ENCODE measurements around the gene ITGAL.
A peak's percentile ranks its signal among the peaks of the same experiment; 100 is the strongest.

DNA sequence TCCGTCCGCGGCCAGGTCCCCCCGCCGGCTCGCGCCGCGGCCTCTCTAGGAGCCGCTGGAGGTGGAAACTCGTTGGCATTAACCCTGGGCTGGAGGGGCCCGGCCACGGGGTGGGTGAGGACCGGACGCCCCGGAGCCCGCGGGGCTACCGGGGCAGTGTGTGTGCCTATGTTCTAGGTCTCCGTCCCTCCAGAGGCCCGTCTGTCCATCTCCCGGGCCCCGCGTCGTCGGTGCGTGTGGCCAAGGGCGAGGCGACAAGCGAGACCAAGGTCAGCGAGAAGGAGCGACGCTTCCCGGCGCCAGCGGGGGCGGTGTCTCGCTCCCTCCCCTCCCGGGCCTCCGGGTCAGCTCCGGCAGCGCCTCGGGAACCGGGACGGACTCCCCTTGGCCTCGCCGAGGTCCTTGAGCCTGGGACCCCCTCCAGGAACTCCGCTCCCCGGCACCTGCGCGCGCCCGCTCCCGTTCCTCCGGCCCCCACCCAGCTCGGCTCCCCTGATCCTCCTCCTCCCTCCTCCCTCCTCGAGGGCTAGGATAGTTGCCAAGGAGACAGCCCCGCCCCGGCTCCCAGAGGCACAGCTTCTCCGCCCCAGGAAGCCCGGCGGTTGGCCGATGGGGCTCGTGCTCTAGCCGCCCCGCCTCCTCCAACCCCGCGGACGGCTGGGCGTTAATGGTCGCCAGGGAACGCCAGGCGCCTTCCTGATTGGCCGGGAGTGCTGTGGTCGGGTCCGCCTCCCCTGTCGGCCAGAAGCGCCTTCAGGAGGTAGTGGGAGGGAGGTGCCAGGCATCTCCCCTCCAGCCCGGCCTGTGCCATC, 54.5 kb downstream of the ITGAL start:
- TF ChIP-seq, protein P1, sequence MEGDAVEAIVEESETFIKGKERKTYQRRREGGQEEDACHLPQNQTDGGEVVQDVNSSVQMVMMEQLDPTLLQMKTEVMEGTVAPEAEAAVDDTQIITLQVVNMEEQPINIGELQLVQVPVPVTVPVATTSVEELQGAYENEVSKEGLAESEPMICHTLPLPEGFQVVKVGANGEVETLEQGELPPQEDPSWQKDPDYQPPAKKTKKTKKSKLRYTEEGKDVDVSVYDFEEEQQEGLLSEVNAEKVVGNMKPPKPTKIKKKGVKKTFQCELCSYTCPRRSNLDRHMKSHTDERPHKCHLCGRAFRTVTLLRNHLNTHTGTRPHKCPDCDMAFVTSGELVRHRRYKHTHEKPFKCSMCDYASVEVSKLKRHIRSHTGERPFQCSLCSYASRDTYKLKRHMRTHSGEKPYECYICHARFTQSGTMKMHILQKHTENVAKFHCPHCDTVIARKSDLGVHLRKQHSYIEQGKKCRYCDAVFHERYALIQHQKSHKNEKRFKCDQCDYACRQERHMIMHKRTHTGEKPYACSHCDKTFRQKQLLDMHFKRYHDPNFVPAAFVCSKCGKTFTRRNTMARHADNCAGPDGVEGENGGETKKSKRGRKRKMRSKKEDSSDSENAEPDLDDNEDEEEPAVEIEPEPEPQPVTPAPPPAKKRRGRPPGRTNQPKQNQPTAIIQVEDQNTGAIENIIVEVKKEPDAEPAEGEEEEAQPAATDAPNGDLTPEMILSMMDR (IDR thresholded peaks at IDR 0.05): peak in 5 of 6 experiments; percentile 14 to 53 (median 45)
- peak; percentile 42 to 71 for TF ChIP-seq POLR2A (IDR thresholded peaks at IDR 0.05)

All from adrenal gland (tissue), 5 donors.